ENCODE data around the gene CDH4. TPM values are rescaled to one million over a fixed set of nuclear protein-coding genes. Genes with fewer than 3 reads are reported as not detected.

The CDH4 gene
- total RNA-seq, 1 experiment from 2014 or later = not detected

- H3K36me3 ChIP-seq (ENCODE audit: low read depth) = no peaks in the 10 kb centered on the region
- no peaks in the 10 kb centered on the region for H3K4me1 ChIP-seq (replicated peaks; ENCODE audit: insufficient read depth)
- intact Hi-C loops (cut with micrococcal nuclease; ENCODE audit: unreplicated experiment) = no loop called here
- no peak for TF ChIP-seq EZH2 (IDR thresholded peaks at IDR 0.05; ENCODE audit: low read depth)
- TF ChIP-seq CTCF (conservative IDR thresholded peaks at IDR 0.05) = no peak
- POLR2A ChIA-PET (ENCODE audit: unreplicated experiment) = no interaction called here
- H3F3A ChIP-seq (ENCODE audit: insufficient read depth, low read depth) = no peaks in the 10 kb centered on the region
- CTCF ChIA-PET = no interaction called here
- H3K4me2 ChIP-seq = no peak overlapping the region
- no peaks in the 10 kb centered on the region for H3K79me2 ChIP-seq (ENCODE audit: low read depth)
- H3K9me2 ChIP-seq (ENCODE audit: insufficient read depth) = no peaks in the 10 kb centered on the region
- no peak for DNase-seq
- BruUV-seq (replicated peaks) = no TSS peak
- H2AFZ ChIP-seq = no peak overlapping the region
- H3K27ac ChIP-seq = no peak overlapping the region
- no peak overlapping the region for H3K4me3 ChIP-seq
- no peaks in the 10 kb centered on the region for H3K9me3 ChIP-seq (ENCODE audit: insufficient read depth, low read depth)
- no peaks in the 10 kb centered on the region for H4K20me1 ChIP-seq (ENCODE audit: insufficient read depth)
- H3K27me3 ChIP-seq (ENCODE audit: insufficient read depth, low read depth) = peaks cover 89% of the 10 kb centered on the region
These were observed 310.9 kb downstream of the CDH4 start for GRCh38 chr20:61562897-61563504.

- no peaks in the 10 kb centered on the region for H3K9me2 ChIP-seq (ENCODE audit: insufficient read depth)
- no peaks in the 10 kb centered on the region for H3K36me3 ChIP-seq (ENCODE audit: low read depth)
- no peak overlapping the region for H3K4me3 ChIP-seq
- no peak overlapping the region for H3K27ac ChIP-seq
- no TSS peak for BruUV-seq (replicated peaks)
- ChIA-PET CTCF (no interaction called here), POLR2A (ENCODE audit: unreplicated experiment) (no interaction called here)
- H4K20me1 ChIP-seq (ENCODE audit: insufficient read depth) = no peaks in the 10 kb centered on the region
- H2AFZ ChIP-seq = no peak overlapping the region
- H3F3A ChIP-seq (ENCODE audit: insufficient read depth, low read depth) = no peaks in the 10 kb centered on the region
- H3K27me3 ChIP-seq (ENCODE audit: insufficient read depth, low read depth) = peaks cover 90% of the 10 kb centered on the region
- TF ChIP-seq CTCF (conservative IDR thresholded peaks at IDR 0.05) (no peak), EZH2 (IDR thresholded peaks at IDR 0.05; ENCODE audit: low read depth) (no peak)
- H3K4me1 ChIP-seq (replicated peaks; ENCODE audit: insufficient read depth) = no peaks in the 10 kb centered on the region
- no peaks in the 10 kb centered on the region for H3K9me3 ChIP-seq (ENCODE audit: insufficient read depth, low read depth)
- no peak overlapping the region for H3K4me2 ChIP-seq
- no peaks in the 10 kb centered on the region for H3K79me2 ChIP-seq (ENCODE audit: low read depth)
- intact Hi-C loops (cut with micrococcal nuclease; ENCODE audit: unreplicated experiment) = no loop called here
- no peak for DNase-seq
These were observed 312.6 kb downstream of the CDH4 start for GRCh38 chr20:61564628-61565027.

- POLR2A ChIA-PET (ENCODE audit: unreplicated experiment) = no interaction called here
- CTCF ChIA-PET = no interaction called here
- Histone ChIP-seq H3K4me1 (replicated peaks; ENCODE audit: insufficient read depth) (no peaks in the 10 kb centered on the region), H3F3A (ENCODE audit: insufficient read depth, low read depth) (no peaks in the 10 kb centered on the region), H3K4me3 (no peak overlapping the region), H4K20me1 (ENCODE audit: insufficient read depth) (no peaks in the 10 kb centered on the region), H3K27me3 (ENCODE audit: insufficient read depth, low read depth) (peaks cover 90% of the 10 kb centered on the region), H2AFZ (no peak overlapping the region), H3K4me2 (no peak overlapping the region), H3K79me2 (ENCODE audit: low read depth) (no peaks in the 10 kb centered on the region), H3K9me2 (ENCODE audit: insufficient read depth) (no peaks in the 10 kb centered on the region), H3K36me3 (ENCODE audit: low read depth) (no peaks in the 10 kb centered on the region), H3K27ac (no peak overlapping the region), H3K9me3 (ENCODE audit: insufficient read depth, low read depth) (no peaks in the 10 kb centered on the region)
- intact Hi-C loops (cut with micrococcal nuclease; ENCODE audit: unreplicated experiment) = no loop called here
- DNase-seq = no peak
- TF ChIP-seq CTCF (conservative IDR thresholded peaks at IDR 0.05) (no peak), EZH2 (IDR thresholded peaks at IDR 0.05; ENCODE audit: low read depth) (no peak)
- BruUV-seq (replicated peaks) = no TSS peak
These were observed 313.7 kb downstream of the CDH4 start for GRCh38 chr20:61565791-61566190.
